UCSD-AML1 (cell line): Measurements from ENCODE around the gene GZMM.
"Not testable (repeated sequence)": the region's sequence is repeated elsewhere in the genome, so short reads cannot be mapped to it uniquely, and the experiment has no call there.

ENCODE experiments used
- DNase-seq: peaks from one replicate; lab custom pipeline; 2025; ENCODE audit not compliant: unreplicated experiment; lab: John Stamatoyannopoulos, UW

Gene GZMM

DNA sequence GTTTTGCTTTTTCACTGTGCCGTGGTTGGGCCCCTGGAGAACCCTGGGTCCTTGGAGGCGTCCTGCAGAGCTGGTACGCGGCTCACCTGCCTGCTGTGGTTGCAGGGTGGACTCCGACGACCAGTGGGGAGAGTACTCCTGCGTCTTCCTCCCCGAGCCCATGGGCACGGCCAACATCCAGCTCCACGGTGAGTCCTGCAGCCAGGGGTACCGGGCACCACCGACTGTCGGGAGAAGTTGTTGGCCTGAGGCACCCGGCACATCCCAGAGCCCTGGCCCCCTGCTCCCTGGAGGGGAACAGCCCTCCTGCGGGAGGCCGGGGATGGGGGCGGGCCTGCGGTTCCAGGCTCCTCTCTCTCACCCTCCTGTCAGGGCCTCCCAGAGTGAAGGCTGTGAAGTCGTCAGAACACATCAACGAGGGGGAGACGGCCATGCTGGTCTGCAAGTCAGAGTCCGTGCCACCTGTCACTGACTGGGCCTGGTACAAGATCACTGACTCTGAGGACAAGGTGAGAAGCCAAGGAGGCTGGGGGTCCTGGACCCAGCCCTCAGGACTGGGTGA lies 36.5 kb downstream of the GZMM start:
- no peak for DNase-seq

DNA sequence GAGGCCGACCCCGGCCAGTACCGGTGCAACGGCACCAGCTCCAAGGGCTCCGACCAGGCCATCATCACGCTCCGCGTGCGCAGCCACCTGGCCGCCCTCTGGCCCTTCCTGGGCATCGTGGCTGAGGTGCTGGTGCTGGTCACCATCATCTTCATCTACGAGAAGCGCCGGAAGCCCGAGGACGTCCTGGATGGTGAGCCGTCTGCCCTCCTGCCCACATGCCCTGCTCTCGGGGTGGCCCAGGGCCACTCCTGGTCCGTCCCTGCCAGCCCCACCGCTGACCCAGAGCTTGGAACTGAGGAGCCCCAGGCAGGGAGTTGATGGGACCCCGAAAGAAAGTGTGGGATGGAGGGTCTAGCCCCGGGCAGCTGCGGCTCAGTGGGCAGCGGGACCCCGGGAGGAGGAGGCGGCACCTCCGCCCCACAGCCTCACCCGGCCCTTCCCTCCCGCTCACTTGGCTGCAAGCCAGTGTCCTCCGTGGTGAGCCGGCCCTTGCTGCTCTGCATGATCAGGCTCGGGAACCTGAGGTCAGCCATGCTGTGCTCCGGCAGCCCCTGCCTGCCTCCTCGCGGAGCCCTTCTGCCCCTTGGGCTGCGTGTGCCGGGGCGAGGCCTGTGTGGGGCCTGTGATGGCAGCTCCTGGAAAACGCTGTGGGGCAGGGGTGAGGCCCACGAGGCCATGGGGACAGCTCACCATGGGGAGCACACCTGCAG lies 37.7 kb downstream of the GZMM start:
- DNase-seq, result no peak

DNA sequence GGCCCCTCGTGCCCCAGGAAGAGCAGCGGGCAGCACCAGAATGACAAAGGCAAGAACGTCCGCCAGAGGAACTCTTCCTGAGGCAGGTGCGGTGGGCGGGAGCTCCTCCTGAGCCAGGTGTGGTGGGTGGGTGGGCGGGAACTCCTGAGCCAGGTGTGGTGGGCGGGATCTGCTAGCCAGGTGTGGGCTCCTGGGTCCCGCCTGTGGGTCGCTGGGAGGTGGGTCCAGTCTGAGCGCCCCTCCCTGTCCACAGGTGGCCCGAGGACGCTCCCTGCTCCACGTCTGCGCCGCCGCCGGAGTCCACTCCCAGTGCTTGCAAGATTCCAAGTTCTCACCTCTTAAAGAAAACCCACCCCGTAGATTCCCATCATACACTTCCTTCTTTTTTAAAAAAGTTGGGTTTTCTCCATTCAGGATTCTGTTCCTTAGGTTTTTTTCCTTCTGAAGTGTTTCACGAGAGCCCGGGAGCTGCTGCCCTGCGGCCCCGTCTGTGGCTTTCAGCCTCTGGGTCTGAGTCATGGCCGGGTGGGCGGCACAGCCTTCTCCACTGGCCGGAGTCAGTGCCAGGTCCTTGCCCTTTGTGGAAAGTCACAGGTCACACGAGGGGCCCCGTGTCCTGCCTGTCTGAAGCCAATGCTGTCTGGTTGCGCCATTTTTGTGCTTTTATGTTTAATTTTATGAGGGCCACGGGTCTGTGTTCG lies 38.8 kb downstream of the GZMM start:
- DNase-seq, result no peak

DNA sequence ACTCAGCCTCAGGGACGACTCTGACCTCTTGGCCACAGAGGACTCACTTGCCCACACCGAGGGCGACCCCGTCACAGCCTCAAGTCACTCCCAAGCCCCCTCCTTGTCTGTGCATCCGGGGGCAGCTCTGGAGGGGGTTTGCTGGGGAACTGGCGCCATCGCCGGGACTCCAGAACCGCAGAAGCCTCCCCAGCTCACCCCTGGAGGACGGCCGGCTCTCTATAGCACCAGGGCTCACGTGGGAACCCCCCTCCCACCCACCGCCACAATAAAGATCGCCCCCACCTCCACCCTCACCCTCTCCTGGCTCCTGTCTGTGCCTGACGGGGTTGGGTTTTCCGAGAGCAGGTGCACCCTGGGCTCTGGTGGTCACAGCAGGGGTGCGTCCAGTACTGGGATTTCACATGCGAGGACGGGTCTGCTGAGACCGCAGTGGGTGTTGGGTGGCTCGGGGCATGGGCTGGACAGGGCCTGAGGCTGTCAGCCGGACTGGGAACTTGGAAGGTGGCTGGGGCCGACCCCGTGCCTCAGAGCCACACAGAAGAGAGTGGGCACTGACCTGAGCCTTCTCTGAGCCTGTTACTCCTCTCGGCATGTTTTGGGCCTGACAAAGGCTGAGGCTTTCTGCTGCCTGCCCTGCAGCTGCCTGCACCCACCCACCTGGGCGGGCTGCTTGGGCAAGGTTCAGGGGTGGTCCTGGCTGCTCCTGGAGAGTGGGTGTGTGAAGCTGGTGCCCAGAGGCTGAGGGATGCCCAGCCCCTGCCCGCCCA lies 39.5 kb downstream of the GZMM start:
- no peak for DNase-seq

- DNase-seq, result no peak
Measured at GRCh38 chr19:583968-584239, 40.1 kb downstream of the GZMM start.

DNA sequence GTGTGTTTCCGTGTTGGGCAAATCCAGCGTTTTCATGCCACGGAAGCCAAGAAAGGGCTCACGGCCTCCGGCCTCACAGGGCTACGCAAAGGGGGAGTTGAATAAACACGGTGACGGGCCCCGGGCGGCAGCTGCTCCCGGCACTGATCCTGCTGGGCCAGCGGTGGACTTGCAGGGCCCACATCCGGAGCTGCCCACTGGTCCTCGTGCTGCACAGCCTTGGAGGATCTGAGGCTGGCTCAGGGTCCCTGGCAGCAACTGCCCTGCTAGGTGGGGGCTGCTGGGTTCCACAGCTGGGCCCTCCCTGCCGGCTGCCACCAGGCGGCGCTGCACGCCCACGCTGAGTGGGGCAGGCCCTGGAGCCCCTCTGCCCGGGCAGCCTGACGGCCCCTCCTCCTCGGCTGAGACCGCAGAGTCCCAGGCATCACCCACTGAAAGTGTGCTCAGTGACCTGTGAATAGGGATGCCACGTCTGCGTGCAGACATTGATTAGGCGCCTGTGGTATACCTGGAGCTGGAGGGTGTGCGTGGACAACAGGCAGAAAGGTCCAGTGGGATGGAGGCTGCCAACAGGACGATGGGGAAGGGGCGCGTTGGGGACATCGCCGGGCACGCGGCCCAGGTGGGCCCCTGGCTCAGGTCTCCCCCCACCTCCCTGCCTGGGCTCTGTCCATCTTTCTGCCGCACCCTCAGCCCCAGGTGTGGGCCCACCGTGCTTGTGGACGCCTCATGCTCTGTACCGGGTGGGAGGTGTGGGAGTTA lies 40.6 kb downstream of the GZMM start:
- DNase-seq, result peak; percentile 67

DNA sequence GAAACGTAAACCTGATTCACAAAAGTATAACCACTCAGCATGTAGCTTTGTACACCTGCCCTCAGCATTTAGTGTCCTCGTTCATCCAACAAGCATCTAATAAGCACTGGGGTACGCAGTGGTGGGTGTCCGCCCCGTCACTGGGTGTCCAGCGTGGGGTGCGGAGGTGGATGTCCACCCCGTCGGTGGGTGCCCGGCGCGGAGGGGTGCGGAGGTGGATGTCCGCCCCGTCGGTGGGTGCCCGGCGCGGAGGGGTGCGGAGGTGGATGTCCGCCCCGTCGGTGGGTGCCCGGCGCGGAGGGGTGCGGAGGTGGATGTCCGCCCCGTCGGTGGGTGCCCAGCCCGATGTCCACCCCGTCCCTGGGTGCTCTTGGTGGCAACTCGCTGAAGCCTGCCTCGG lies 41.3 kb downstream of the GZMM start:
- DNase-seq, result not testable (repeated sequence)

DNA sequence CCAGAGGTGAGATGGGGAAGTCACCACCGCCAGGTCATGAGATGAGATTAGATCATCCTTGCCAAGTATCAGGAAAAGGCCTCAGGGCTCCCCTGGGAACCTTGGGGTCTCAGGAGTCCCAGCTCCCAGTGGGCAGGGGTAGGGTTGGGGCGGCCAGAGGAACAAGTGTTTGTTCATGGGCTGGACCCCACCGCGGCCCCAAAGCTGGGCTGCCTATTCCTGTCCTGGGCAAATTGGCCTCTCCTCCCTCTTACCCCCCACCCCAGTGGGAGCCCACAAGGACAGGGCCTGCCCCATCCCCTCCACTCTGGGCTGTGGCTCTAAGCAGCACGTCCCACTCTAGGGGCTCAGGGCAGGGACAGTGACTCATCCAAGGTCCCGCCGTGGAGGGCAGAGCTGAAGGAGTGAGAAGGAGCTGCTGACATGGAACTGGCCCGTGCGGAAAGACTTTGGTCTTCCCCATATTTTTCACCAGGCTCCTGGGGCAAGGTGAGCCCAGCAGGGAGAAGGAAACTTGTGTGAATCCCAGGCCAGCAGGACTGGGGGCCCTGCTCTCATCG lies 41.8 kb downstream of the GZMM start:
- no peak for DNase-seq

- peak; percentile 70 for DNase-seq
Measured at GRCh38 chr19:588093-588740, 44.4 kb downstream of the GZMM start.

GRCh38 chr19:588741-589692 lies 45.2 kb downstream of the GZMM start:
- DNase-seq, result no peak

GRCh38 chr19:589693-590395 lies 46.0 kb downstream of the GZMM start, which contains the start of gene HCN2:
Gene HCN2 (plus strand): TSS chr19:589881. CDS start chr19:589946, 65 bp downstream.
- no peak for DNase-seq

DNA sequence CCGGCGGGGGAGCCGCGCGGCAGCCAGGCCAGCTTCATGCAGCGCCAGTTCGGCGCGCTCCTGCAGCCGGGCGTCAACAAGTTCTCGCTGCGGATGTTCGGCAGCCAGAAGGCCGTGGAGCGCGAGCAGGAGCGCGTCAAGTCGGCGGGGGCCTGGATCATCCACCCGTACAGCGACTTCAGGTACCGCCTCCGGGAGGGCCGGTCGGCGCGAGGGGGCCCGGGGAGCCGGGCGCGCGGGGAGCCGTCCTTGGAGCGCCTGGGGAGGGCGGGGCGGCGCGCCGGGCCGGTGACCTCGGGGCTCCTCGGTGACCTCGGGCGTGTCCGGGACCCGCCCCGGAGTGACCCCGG lies 46.5 kb downstream of the GZMM start:
- DNase-seq, result no peak

- no peak for DNase-seq
Measured at GRCh38 chr19:590750-591098, 46.9 kb downstream of the GZMM start.

- peak; percentile 28 for DNase-seq
Measured at GRCh38 chr19:591099-591958, 47.5 kb downstream of the GZMM start.

DNA sequence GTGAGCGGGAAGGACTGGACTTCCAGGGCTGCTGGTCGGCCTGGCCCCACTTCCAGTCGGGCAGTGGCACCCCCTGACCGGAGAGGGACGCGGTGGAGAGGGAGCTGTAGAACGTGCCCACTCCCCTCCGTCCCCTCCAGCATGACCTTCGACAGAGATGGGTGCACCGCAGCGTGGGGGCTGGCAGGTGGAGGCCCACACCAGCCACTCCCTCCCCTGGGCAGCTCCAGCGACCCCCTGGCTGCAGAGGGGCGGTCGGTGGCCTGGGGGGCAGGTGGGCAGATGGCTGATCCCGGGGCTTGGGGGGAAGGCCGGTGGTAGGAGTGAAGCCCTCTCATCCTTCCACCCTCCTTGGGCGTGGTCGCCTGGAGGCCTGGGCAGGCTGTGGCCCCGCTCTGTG lies 48.2 kb downstream of the GZMM start:
- no peak for DNase-seq

- no peak for DNase-seq
Measured at GRCh38 chr19:593055-593454, 49.2 kb downstream of the GZMM start.

GRCh38 chr19:593505-593904 lies 49.7 kb downstream of the GZMM start:
- DNase-seq, result no peak
